GM12878 (cell line): Measurements from ENCODE around the gene TMEM217.

ENCODE experiments used
- DPF2 ChIP-seq: fragments of 450-650 bp; IDR thresholded peaks from 2 replicates; pipeline ENCODE4 v1.6.1; 2017; ENCODE audit warnings: mild to moderate bottlenecking
- NFIC ChIP-seq: IDR thresholded peaks from 2 replicates; pipeline ENCODE4 v1.6.1; 2012; ENCODE audit warnings: low read depth, mild to moderate bottlenecking, inconsistent platforms, low read length, moderate library complexity
- POLR2A ChIP-seq: IDR thresholded peaks from 2 replicates; pipeline ENCODE4 v1.6.1; 2011; ENCODE audit warnings: low read depth, mild to moderate bottlenecking, low read length
- REST ChIP-seq: IDR thresholded peaks from 2 replicates; pipeline ENCODE4 v1.6.1; 2012; ENCODE audit warnings: mild to moderate bottlenecking, low read depth, low read length
- TCF12 ChIP-seq: IDR thresholded peaks from 2 replicates; pipeline ENCODE4 v1.6.1; 2011; ENCODE audit warnings: low read depth, mild to moderate bottlenecking, low read length

- no peak for TF ChIP-seq NFIC
- TF ChIP-seq REST, result no peak
- TF ChIP-seq POLR2A, result no peak
- TF ChIP-seq DPF2, result no peak
- TF ChIP-seq TCF12, result no peak
Observed at GRCh38 chr6:37259191-37259590, 1.2 kb upstream of the TMEM217 start.
